BJ (cell line): ENCODE measurements around the gene PDXK. TPM values are rescaled to one million over a fixed set of nuclear protein-coding genes. Genes with fewer than 3 reads are reported as not detected.

Experiments
- CTCF ChIA-PET: fragments of 350-600 bp; formaldehyde crosslinking; extraction: SDS; loops from one replicate; lab custom pipeline; 2021; ENCODE audit warnings: antibody characterized with exemption, inconsistent platforms; lab: Yijun Ruan, JAX
- POLR2A ChIA-PET: fragments of 300-600 bp; sonication (Branson Sonifier 250); formaldehyde crosslinking; extraction: SDS; loops from one replicate; lab custom pipeline; 2021; ENCODE audit warnings: antibody characterized with exemption; lab: Charles Lee
- DNase-seq: peaks from one replicate; pipeline ENCODE4 v3.0.0-alpha.2; 2011; ENCODE audit warnings: low read depth
- H3K27me3 ChIP-seq: 2 replicates; pipeline ENCODE4 v1.6.0; 2011; ENCODE audit warnings: low read length; ENCODE audit not compliant: control insufficient read depth, insufficient read depth
- H3K36me3 ChIP-seq: 2 replicates; pipeline ENCODE4 v1.5.1; 2011; ENCODE audit warnings: low read length; ENCODE audit not compliant: control insufficient read depth, insufficient read depth
- H3K4me3 ChIP-seq: 2 replicates; pipeline ENCODE4 v1.5.1; 2011; ENCODE audit warnings: low read depth, mild to moderate bottlenecking, control low read depth, low read length
- polyA plus RNA-seq: library from polyadenylated mRNA; depleted of rRNA; stranded (reverse); fragments of >200 nt; gene quantifications from 2 replicates; pipeline ENCODE4 v1.2.3, GENCODE V29; 2011
- TF ChIP-seq, protein P1 (sequence below): IDR thresholded peaks from 2 replicates; pipeline ENCODE4 v1.5.1; 2011; ENCODE audit warnings: low read depth, mild to moderate bottlenecking, control low read depth, inconsistent platforms, low read length, moderate library complexity; ENCODE audit not compliant: insufficient read depth

The PDXK gene
- polyA plus RNA-seq, 1 experiment: 192 TPM

DNA sequence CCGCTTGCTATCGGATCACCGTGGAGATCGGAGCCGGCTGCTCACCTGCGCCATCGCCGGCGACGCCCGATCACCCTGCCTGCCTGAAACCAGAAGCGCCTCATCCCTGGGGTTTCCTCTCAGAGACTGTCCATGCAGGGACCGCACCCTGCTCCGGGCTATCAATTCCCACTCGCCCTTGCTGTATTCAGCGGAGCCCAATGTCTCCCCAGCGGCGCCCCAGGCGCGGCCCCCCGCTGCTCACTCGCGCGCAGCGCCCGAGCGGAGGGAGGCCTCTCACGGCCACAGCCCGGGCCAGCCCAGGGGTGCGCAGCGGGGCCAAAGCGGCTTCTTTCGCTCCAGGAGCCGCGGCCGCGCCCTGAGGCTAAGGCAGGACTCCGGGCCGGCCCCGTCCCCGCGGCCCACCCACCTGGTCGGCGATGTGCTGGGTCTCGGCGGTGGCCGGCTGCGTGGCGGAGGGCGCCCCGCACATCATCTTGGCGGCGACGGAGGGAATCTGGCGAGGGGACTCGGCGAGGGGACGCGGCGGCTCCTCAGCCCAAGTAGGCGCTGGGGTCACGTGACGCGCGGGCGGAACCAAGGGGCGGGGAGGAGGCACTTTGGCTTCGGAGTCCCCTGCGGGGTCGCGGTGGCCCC lies 57.0 kb downstream of the PDXK start, which contains the start of gene CSTB:
CSTB (minus strand) TSS at position 514 of the 636 bp plus-strand sequence; CDS start at position 475, 39 bp downstream.
- H3K4me3 ChIP-seq: peak within 1 kb of the TSS; percentile 65
- TF ChIP-seq, protein P1, sequence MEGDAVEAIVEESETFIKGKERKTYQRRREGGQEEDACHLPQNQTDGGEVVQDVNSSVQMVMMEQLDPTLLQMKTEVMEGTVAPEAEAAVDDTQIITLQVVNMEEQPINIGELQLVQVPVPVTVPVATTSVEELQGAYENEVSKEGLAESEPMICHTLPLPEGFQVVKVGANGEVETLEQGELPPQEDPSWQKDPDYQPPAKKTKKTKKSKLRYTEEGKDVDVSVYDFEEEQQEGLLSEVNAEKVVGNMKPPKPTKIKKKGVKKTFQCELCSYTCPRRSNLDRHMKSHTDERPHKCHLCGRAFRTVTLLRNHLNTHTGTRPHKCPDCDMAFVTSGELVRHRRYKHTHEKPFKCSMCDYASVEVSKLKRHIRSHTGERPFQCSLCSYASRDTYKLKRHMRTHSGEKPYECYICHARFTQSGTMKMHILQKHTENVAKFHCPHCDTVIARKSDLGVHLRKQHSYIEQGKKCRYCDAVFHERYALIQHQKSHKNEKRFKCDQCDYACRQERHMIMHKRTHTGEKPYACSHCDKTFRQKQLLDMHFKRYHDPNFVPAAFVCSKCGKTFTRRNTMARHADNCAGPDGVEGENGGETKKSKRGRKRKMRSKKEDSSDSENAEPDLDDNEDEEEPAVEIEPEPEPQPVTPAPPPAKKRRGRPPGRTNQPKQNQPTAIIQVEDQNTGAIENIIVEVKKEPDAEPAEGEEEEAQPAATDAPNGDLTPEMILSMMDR: no peak
- DNase-seq: no peak
- CTCF ChIA-PET: no interaction called here
- H3K36me3 ChIP-seq: peaks cover 8% of the 10 kb centered on the region
- no peaks in the 10 kb centered on the region; the same call in 1 of the 2 replicates for H3K27me3 ChIP-seq
- POLR2A ChIA-PET: no interaction called here

DNA sequence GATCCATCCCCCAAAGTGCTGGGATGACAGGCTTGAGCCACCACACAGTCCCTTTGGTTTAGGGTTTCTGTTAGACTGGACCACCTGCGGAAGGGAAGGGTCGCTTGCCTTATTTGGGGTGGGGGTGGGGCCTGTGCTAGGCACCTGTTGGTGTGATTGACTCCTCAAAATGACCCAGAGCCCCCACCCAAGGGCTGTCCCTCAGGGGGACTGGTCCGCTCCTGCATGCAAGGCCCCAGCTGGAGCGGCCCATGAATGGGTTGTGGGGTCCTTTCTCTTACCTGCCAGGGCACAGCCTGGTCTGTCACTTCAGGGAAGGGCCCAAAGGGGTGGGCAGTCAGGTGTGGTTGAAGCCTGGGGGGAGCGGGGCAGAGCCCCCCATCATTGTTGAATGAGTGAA lies 59.0 kb downstream of the PDXK start:
- Histone ChIP-seq H3K4me3 (no peak overlapping the region), H3K36me3 (peaks cover 8% of the 10 kb centered on the region), H3K27me3 (no peaks in the 10 kb centered on the region; the same call in 1 of the 2 replicates)
- POLR2A ChIA-PET: no interaction called here
- DNase-seq: no peak
- CTCF ChIA-PET: interaction anchor here (1.0 kb wide), 1 partner anchor 11 kb away, joined by 3 read pairs; no protein-coding TSS in a partner anchor
- TF ChIP-seq, protein P1: no peak

DNA sequence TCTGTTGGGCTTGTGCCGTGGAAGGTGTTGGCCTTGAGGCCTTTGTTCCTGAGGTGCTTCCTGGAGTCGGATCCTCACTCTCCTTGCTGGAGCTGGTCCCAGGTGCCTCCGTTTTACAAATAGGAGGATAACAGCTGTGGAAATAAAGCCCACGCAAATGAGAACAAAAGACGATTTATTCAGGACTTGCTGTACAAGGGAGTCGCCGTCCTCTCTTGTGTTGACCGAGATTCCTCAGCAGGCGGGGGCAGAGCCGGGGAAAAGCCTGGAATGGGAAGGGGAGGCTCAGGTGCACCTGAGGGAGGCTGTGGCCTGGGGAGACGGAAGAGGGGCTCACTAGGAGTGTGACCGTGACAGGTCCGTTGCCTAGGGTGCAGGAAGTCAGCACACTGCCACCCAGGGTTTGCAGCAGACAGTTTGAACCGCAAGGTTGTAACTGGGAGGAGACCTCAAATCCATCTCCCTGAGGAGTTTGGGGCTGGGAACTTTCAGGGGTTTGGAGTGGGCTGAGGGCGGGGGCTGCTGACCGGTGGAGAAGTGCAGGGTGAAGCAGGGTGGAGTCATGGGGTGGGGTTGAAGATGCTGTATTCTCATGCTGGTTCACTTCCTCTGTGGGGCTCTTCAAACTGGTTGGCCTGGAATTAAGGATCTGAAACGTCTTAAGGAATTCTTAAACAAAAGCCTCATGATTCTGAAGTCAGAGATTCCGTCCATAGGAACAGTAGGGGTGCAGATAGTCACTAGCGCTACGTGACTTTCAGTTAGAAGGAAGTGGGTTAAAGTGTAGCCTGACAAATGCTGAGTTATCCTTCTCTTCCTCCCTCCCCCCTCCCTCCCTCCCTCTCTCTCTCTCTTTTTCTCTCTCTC lies 59.8 kb downstream of the PDXK start:
- Histone ChIP-seq H3K4me3 (no peak overlapping the region), H3K27me3 (no peaks in the 10 kb centered on the region; the same call in 1 of the 2 replicates), H3K36me3 (peaks cover 4% of the 10 kb centered on the region)
- no peak for DNase-seq
- TF ChIP-seq, protein P1: no peak
- POLR2A ChIA-PET: no interaction called here
- CTCF ChIA-PET: no interaction called here

DNA sequence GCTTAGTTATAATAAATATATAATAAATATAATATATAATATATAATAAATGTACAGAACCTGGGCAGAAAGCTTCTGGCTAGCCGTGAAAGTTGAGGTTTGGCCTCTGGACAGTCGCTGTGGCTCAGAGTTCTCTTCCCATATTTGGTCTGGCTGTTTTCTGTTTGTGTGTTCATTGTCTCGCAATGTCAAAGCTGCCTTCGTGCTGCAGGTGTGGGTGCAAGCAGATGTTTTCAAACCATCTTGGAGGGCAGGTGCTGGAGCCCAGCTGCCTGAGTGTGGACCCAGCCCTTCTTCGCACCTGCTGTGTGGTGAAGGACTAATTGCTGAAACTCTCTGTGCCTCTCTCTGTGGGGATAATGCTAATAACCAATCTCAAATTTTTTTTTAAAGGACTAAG lies 60.7 kb downstream of the PDXK start:
- no peaks in the 10 kb centered on the region for H3K36me3 ChIP-seq
- no peak overlapping the region for H3K4me3 ChIP-seq
- no peak for DNase-seq
- ChIA-PET POLR2A (no interaction called here), CTCF (interaction anchor here (1.1 to 1.6 kb wide), 2 partner anchors 9 to 10 kb away, joined by 3 to 7 read pairs; partner anchors contain the start of gene RRP1)
- H3K27me3 ChIP-seq: no peaks in the 10 kb centered on the region; the same call in 1 of the 2 replicates
- TF ChIP-seq, protein P1: no peak

DNA sequence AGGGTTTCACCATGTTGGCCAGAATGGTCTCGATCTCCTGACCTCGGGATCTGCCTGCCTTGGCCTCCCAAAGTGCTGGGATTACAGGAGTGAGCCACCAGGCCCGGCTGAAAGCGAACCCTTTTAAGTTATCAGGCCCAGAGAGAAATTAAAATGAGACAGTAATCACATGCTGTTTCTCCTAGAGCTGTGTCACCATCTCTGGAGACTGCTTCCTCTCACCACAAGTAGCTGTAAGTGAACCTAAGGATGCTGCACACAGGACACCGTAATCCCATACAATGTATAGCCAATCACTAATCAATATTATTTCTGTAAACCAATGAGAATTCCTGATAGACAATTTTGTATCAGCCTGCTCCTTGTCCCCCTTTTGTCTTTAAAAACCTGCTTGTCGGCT lies 62.9 kb downstream of the PDXK start:
- TF ChIP-seq, protein P1: no peak
- no peak for DNase-seq
- Histone ChIP-seq H3K27me3 (no peaks in the 10 kb centered on the region; the same call in 1 of the 2 replicates), H3K4me3 (no peak overlapping the region), H3K36me3 (no peaks in the 10 kb centered on the region)
- ChIA-PET POLR2A (no interaction called here), CTCF (no interaction called here)
